ENCODE measurements around the gene SECISBP2L. TPM values are rescaled to one million over a fixed set of nuclear protein-coding genes. Genes with fewer than 3 reads are reported as not detected.
A peak's percentile ranks its signal among the peaks of the same experiment; 100 is the strongest.

The SECISBP2L gene
- total RNA-seq, result 10 to 100 TPM; 29.8 to 49.8 (median 44.0) TPM
- 10 to 100 TPM in 1 of 2 donors, 1 to 10 TPM in 1; 6.2 to 10.5 TPM for polyA plus RNA-seq
- long read RNA-seq, donor 1, partial matches to known transcripts, result 3 of 5 reads
- long read RNA-seq, donor 1, other reads (novel, unspliced or antisense), result 2 of 5 reads
- long read RNA-seq, donor 2, partial matches to known transcripts, result 11 of 14 reads
- long read RNA-seq, donor 2, other reads (novel, unspliced or antisense), result 3 of 14 reads
- long read RNA-seq, donor 3, partial matches to known transcripts, result 30 of 32 reads
- long read RNA-seq, donor 3, other reads (novel, unspliced or antisense), result 1 of 32 reads

GRCh38 chr15:49046220-49047102 is at the start of gene SECISBP2L:
SECISBP2L (minus strand) TSS chr15:49046446; CDS start chr15:49046299, 147 bp downstream.
- DNase-seq (peak; percentile 93 to 96), ATAC-seq (peak; percentile 97 to 99 (median 99))
- peak in 7 of 9 donors; percentile 19 to 57 (median 37) for TF ChIP-seq CTCF (IDR thresholded peaks at IDR 0.05)
- peaks cover 0 to 45% (median 32%) of the 10 kb centered on the region in 9 donors for H3K4me1 ChIP-seq
- WGBS, 2 donors, result 7% methylated on average over 44 to 50 of the region's 50 CpGs
- H3K27me3 ChIP-seq, result no peaks in the 10 kb centered on the region
- H3K27ac ChIP-seq, result peak within 1 kb of the TSS; percentile 51 to 97 (median 90)
- H3K36me3 ChIP-seq, result no peaks in the 10 kb centered on the region
- H3K4me3 ChIP-seq, result peak within 1 kb of the TSS; percentile 70 to 100 (median 92)
- intact Hi-C loops (cut with DNase I), result loop anchor here in 7 of 10 donors (5.0 to 10.0 kb wide), 7 partner anchors 78 to 172 kb away; partner anchors contain the start of genes EID1 (in 4 of the 7) and COPS2 (in 1 of the 7)
- no peaks in the 10 kb centered on the region for H3K9me3 ChIP-seq

GRCh38 chr15:49094923-49095322 is 48.7 kb upstream of the SECISBP2L start:
- ATAC-seq (no peak), DNase-seq (no peak)
- no peaks in the 10 kb centered on the region for H3K36me3 ChIP-seq
- WGBS, 2 donors, result 59 to 61% methylated on average over 1 of the region's 1 CpG
- no peak for TF ChIP-seq CTCF (IDR thresholded peaks at IDR 0.05)
- H3K9me3 ChIP-seq, result no peaks in the 10 kb centered on the region
- H3K4me1 ChIP-seq, result no peaks in the 10 kb centered on the region
- H3K27ac ChIP-seq, result no peak overlapping the region
- H3K27me3 ChIP-seq, result no peaks in the 10 kb centered on the region
- H3K4me3 ChIP-seq, result no peak overlapping the region
- intact Hi-C loops (cut with DNase I), result no loop called here

GRCh38 chr15:49093252-49094105 is 47.2 kb upstream of the SECISBP2L start:
- no peak for TF ChIP-seq CTCF (IDR thresholded peaks at IDR 0.05)
- intact Hi-C loops (cut with DNase I), result no loop called here
- WGBS, 2 donors, result 71 to 72% methylated on average over 4 of the region's 4 CpGs

GRCh38 chr15:49088996-49089395 is 42.8 kb upstream of the SECISBP2L start:
- WGBS, 2 donors, result 58 to 67% methylated on average over 4 of the region's 4 CpGs
- Histone ChIP-seq H3K9me3 (no peaks in the 10 kb centered on the region), H3K4me3 (no peak overlapping the region), H3K27ac (no peak overlapping the region), H3K36me3 (no peaks in the 10 kb centered on the region), H3K4me1 (no peaks in the 10 kb centered on the region), H3K27me3 (no peaks in the 10 kb centered on the region)
- TF ChIP-seq CTCF (IDR thresholded peaks at IDR 0.05), result no peak
- intact Hi-C loops (cut with DNase I), result no loop called here
- no peak for DNase-seq
- ATAC-seq, result no peak

More at GRCh38 chr15:49093252-49094105, 47.2 kb upstream of the SECISBP2L start:
- DNase-seq (no peak), ATAC-seq (no peak)
- H3K4me3 ChIP-seq, result no peak overlapping the region
- H3K36me3 ChIP-seq, result no peaks in the 10 kb centered on the region
- no peaks in the 10 kb centered on the region for H3K27me3 ChIP-seq
- no peaks in the 10 kb centered on the region for H3K9me3 ChIP-seq
- no peaks in the 10 kb centered on the region for H3K4me1 ChIP-seq
- H3K27ac ChIP-seq, result no peak overlapping the region
